ENCODE results near the gene BCAS3.
"Not testable (repeated sequence)": the region's sequence is repeated elsewhere in the genome, so short reads cannot be mapped to it uniquely, and the experiment has no call there.

Gene BCAS3

GRCh38 chr17:60971515-60972369, 294.1 kb downstream of the BCAS3 start:
- in situ Hi-C loops (cut with HindIII; ENCODE audit: low sequenced_read_pairs), result no loop called here

- in situ Hi-C loops (cut with HindIII; ENCODE audit: low sequenced_read_pairs), result not testable (repeated sequence)
Observed at GRCh38 chr17:60976861-60977260, 299.2 kb downstream of the BCAS3 start.

GRCh38 chr17:60989379-60989778, 311.7 kb downstream of the BCAS3 start:
- in situ Hi-C loops (cut with HindIII; ENCODE audit: low sequenced_read_pairs), result no loop called here

GRCh38 chr17:60989846-60990245, 312.2 kb downstream of the BCAS3 start:
- in situ Hi-C loops (cut with HindIII; ENCODE audit: low sequenced_read_pairs), result no loop called here

- in situ Hi-C loops (cut with HindIII; ENCODE audit: low sequenced_read_pairs), result no loop called here
Observed at GRCh38 chr17:60993497-60993896, 315.8 kb downstream of the BCAS3 start.

GRCh38 chr17:60995680-60996079, 318.0 kb downstream of the BCAS3 start:
- in situ Hi-C loops (cut with HindIII; ENCODE audit: low sequenced_read_pairs), result no loop called here

GRCh38 chr17:61000911-61001310, 323.3 kb downstream of the BCAS3 start:
- in situ Hi-C loops (cut with HindIII; ENCODE audit: low sequenced_read_pairs), result no loop called here

- in situ Hi-C loops (cut with HindIII; ENCODE audit: low sequenced_read_pairs), result no loop called here
Observed at GRCh38 chr17:61002316-61002736, 324.7 kb downstream of the BCAS3 start.

GRCh38 chr17:61005358-61005757, 327.7 kb downstream of the BCAS3 start:
- in situ Hi-C loops (cut with HindIII; ENCODE audit: low sequenced_read_pairs), result no loop called here

- in situ Hi-C loops (cut with HindIII; ENCODE audit: low sequenced_read_pairs), result not testable (repeated sequence)
Observed at GRCh38 chr17:61005958-61006357, 328.3 kb downstream of the BCAS3 start.

GRCh38 chr17:61007980-61008379, 330.3 kb downstream of the BCAS3 start:
- in situ Hi-C loops (cut with HindIII; ENCODE audit: low sequenced_read_pairs), result no loop called here

- in situ Hi-C loops (cut with HindIII; ENCODE audit: low sequenced_read_pairs), result no loop called here
Observed at GRCh38 chr17:61009663-61010062, 332.0 kb downstream of the BCAS3 start.

GRCh38 chr17:61010661-61011170, 333.1 kb downstream of the BCAS3 start:
- in situ Hi-C loops (cut with HindIII; ENCODE audit: low sequenced_read_pairs), result no loop called here

GRCh38 chr17:61011251-61011650, 333.6 kb downstream of the BCAS3 start:
- in situ Hi-C loops (cut with HindIII; ENCODE audit: low sequenced_read_pairs), result no loop called here

GRCh38 chr17:61015966-61016365, 338.3 kb downstream of the BCAS3 start:
- in situ Hi-C loops (cut with HindIII; ENCODE audit: low sequenced_read_pairs), result no loop called here

GRCh38 chr17:61017317-61018006, 339.8 kb downstream of the BCAS3 start:
- in situ Hi-C loops (cut with HindIII; ENCODE audit: low sequenced_read_pairs), result no loop called here

GRCh38 chr17:61018938-61019337, 341.3 kb downstream of the BCAS3 start:
- in situ Hi-C loops (cut with HindIII; ENCODE audit: low sequenced_read_pairs), result no loop called here

GRCh38 chr17:61023996-61024395, 346.3 kb downstream of the BCAS3 start:
- in situ Hi-C loops (cut with HindIII; ENCODE audit: low sequenced_read_pairs), result no loop called here

GRCh38 chr17:61026818-61027217, 349.2 kb downstream of the BCAS3 start:
- in situ Hi-C loops (cut with HindIII; ENCODE audit: low sequenced_read_pairs), result no loop called here

- in situ Hi-C loops (cut with HindIII; ENCODE audit: low sequenced_read_pairs), result no loop called here
Observed at GRCh38 chr17:61029181-61029580, 351.5 kb downstream of the BCAS3 start.

GRCh38 chr17:61040666-61041065, 363.0 kb downstream of the BCAS3 start:
- in situ Hi-C loops (cut with HindIII; ENCODE audit: low sequenced_read_pairs), result no loop called here

GRCh38 chr17:61042348-61042747, 364.7 kb downstream of the BCAS3 start:
- in situ Hi-C loops (cut with HindIII; ENCODE audit: low sequenced_read_pairs), result not testable (repeated sequence)

Data from DLD1 (cell line).